ENCODE measurements around the gene PCYT2.
A peak's percentile ranks its signal among the peaks of the same experiment; 100 is the strongest.

The PCYT2 gene

GRCh38 chr17:81871387-81872230, 39.6 kb downstream of the PCYT2 start (continued):
- no peak for TF ChIP-seq ZNF571 (tag by site-specific recombination; IDR thresholded peaks at IDR 0.05)
- TF ChIP-seq BCL11B (tag by site-specific recombination; IDR thresholded peaks at IDR 0.05; ENCODE audit: low read depth) = peak; percentile 24; the same call in 1 of the 2 replicates
- TF ChIP-seq ZNF354C (tag by site-specific recombination; IDR thresholded peaks at IDR 0.05; ENCODE audit: borderline replicate concordance, low read depth) = no peak
- TF ChIP-seq ZNF37A (tag by site-specific recombination; IDR thresholded peaks at IDR 0.05) = no peak
- TF ChIP-seq ZNF16 (tag by site-specific recombination; IDR thresholded peaks at IDR 0.05; ENCODE audit: low read depth) = no peak
- no peak; the same call in 1 of the 2 replicates for TF ChIP-seq PRDM2 (tag by site-specific recombination; IDR thresholded peaks at IDR 0.05; ENCODE audit: borderline replicate concordance)
- TF ChIP-seq SCRT1 (tag by site-specific recombination; IDR thresholded peaks at IDR 0.05; ENCODE audit: borderline replicate concordance) = no peak
- TF ChIP-seq OVOL3 (tag by site-specific recombination; IDR thresholded peaks at IDR 0.05) = no peak
- no peak for TF ChIP-seq ZSCAN4 (tag by site-specific recombination; IDR thresholded peaks at IDR 0.05)
- no peak for TF ChIP-seq ZNF426 (tag by site-specific recombination; IDR thresholded peaks at IDR 0.05)
- TF ChIP-seq ZNF132 (tag by site-specific recombination; IDR thresholded peaks at IDR 0.05; ENCODE audit: borderline replicate concordance) = no peak
- TF ChIP-seq ZNF488 (tag by site-specific recombination; IDR thresholded peaks at IDR 0.05) = no peak
- TF ChIP-seq ATF2 (tag by site-specific recombination; IDR thresholded peaks at IDR 0.05; ENCODE audit: low read depth) = no peak
- peak; percentile 68 for TF ChIP-seq ZNF677 (tag by site-specific recombination; IDR thresholded peaks at IDR 0.05)
- no peak for TF ChIP-seq ZNF704 (tag by site-specific recombination; IDR thresholded peaks at IDR 0.05)
- TF ChIP-seq ZNF529 (tag by site-specific recombination; IDR thresholded peaks at IDR 0.05; ENCODE audit: insufficient replicate concordance) = no peak
- no peak; the same call in 1 of the 2 replicates for TF ChIP-seq GLI2 (tag by site-specific recombination; IDR thresholded peaks at IDR 0.05; ENCODE audit: borderline replicate concordance, low read depth)
- no peak for TF ChIP-seq ZNF239 (tag by site-specific recombination; IDR thresholded peaks at IDR 0.05)
- no peak; the same call in 1 of the 2 replicates for TF ChIP-seq MZF1 (tag by site-specific recombination; IDR thresholded peaks at IDR 0.05; ENCODE audit: borderline replicate concordance)
- TF ChIP-seq ZNF555 (tag by site-specific recombination; conservative IDR thresholded peaks at IDR 0.05) = no peak
- TF ChIP-seq PBX3 (CRISPR knock-in tag; IDR thresholded peaks at IDR 0.05) = peak; percentile 67; the same call in 1 of the 2 replicates
- peak; percentile 49; the same call in 1 of the 2 replicates for TF ChIP-seq IKZF3 (tag by site-specific recombination; IDR thresholded peaks at IDR 0.05)
- TF ChIP-seq ZNF292 (tag by site-specific recombination; IDR thresholded peaks at IDR 0.05; ENCODE audit: borderline replicate concordance, low read depth) = no peak
- no peak for TF ChIP-seq ZNF658 (tag by site-specific recombination; IDR thresholded peaks at IDR 0.05)
- no peak for TF ChIP-seq REPIN1 (tag by site-specific recombination; IDR thresholded peaks at IDR 0.05; ENCODE audit: low read depth)
- TF ChIP-seq ZFP41 (tag by site-specific recombination; IDR thresholded peaks at IDR 0.05; ENCODE audit: borderline replicate concordance) = no peak

Data from HEK293 (cell line).